ENCODE measurements around the gene PHEX. TPM values are rescaled to one million over a fixed set of nuclear protein-coding genes. Genes with fewer than 3 reads are reported as not detected.

Gene PHEX
- total RNA-seq, 1 donor from 2014 or later, result 0.04 TPM

- no peak for DNase-seq (ENCODE audit: low read depth)
- TF ChIP-seq, protein P1, sequence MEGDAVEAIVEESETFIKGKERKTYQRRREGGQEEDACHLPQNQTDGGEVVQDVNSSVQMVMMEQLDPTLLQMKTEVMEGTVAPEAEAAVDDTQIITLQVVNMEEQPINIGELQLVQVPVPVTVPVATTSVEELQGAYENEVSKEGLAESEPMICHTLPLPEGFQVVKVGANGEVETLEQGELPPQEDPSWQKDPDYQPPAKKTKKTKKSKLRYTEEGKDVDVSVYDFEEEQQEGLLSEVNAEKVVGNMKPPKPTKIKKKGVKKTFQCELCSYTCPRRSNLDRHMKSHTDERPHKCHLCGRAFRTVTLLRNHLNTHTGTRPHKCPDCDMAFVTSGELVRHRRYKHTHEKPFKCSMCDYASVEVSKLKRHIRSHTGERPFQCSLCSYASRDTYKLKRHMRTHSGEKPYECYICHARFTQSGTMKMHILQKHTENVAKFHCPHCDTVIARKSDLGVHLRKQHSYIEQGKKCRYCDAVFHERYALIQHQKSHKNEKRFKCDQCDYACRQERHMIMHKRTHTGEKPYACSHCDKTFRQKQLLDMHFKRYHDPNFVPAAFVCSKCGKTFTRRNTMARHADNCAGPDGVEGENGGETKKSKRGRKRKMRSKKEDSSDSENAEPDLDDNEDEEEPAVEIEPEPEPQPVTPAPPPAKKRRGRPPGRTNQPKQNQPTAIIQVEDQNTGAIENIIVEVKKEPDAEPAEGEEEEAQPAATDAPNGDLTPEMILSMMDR (IDR thresholded peaks at IDR 0.05; ENCODE audit: insufficient read depth, low read length, poor library complexity, severe bottlenecking), result no peak
- H3K27me3 ChIP-seq (ENCODE audit: control insufficient read depth, insufficient read depth, low read length), result no peaks in the 10 kb centered on the region
- H3K4me3 ChIP-seq (ENCODE audit: low read depth, low read length), result no peak overlapping the region
- H3K36me3 ChIP-seq (ENCODE audit: control insufficient read depth, insufficient read depth, low read length), result no peaks in the 10 kb centered on the region
Measured at GRCh38 chrX:22122510-22122909, 90.4 kb downstream of the PHEX start.

DNA sequence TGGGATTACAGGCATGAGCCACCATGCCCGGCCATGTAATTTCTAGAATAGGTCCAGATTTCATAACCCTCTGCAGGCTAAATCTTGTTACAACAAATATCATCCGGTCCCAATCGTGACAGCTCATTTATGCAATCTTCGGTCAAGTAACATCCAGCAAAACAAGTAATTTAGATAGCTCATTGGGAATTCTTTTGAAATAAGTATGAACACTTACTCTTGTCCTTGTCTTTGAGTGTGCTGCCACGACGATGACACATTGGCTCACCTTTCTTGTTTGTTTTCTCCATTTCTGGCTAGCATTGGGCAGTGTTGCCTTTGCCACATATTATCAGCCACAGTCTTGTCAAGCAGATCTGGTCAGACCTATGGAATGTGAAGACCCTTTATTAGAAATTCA, 92.0 kb downstream of the PHEX start:
- DNase-seq (ENCODE audit: low read depth), result no peak
- Histone ChIP-seq H3K27me3 (ENCODE audit: control insufficient read depth, insufficient read depth, low read length) (no peaks in the 10 kb centered on the region), H3K4me3 (ENCODE audit: low read depth, low read length) (no peak overlapping the region), H3K36me3 (ENCODE audit: control insufficient read depth, insufficient read depth, low read length) (no peaks in the 10 kb centered on the region)
- TF ChIP-seq, protein P1 (IDR thresholded peaks at IDR 0.05; ENCODE audit: insufficient read depth, low read length, poor library complexity, severe bottlenecking), result no peak

DNA sequence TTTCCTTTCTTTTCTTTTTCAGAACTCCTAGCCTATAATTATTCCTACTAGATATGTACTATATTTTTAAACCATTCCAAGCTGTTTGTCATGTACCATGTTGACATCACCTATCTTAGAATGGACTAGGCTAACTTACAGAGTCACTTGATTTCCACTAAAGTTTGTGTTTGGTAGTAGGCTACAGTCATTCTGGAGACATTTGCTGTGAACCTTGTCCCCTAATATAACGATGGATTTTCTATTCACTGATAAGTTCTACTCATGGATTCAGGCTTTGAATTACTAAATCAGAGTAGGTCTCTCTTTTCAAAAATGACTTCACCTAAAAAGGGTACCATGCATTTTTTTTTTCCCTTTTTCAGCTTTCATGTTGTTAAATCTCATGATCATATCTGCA, 93.4 kb downstream of the PHEX start:
- TF ChIP-seq, protein P1 (IDR thresholded peaks at IDR 0.05; ENCODE audit: insufficient read depth, low read length, poor library complexity, severe bottlenecking), result no peak
- no peak overlapping the region for H3K4me3 ChIP-seq (ENCODE audit: low read depth, low read length)
- DNase-seq (ENCODE audit: low read depth), result no peak
- H3K36me3 ChIP-seq (ENCODE audit: control insufficient read depth, insufficient read depth, low read length), result no peaks in the 10 kb centered on the region
- H3K27me3 ChIP-seq (ENCODE audit: control insufficient read depth, insufficient read depth, low read length), result no peaks in the 10 kb centered on the region

DNA sequence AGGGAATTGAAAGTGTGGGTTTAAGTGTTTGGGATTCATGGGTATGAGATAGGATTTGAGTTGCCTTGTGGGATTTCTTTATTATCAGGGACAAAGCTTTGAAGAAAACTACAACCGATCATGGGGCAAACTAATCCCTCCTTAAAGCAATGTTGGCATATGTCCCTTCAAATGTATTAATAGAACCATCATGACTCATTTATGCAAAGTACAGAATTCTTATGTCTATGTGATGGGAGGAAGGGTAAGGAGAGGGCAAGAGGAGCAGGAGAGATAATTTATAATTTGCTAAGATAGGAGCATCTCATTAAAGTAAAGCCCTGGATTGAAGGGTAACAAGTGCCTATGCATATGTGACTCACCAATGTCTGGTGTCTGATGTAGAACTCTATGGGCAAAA, 94.2 kb downstream of the PHEX start:
- no peak overlapping the region for H3K4me3 ChIP-seq (ENCODE audit: low read depth, low read length)
- H3K27me3 ChIP-seq (ENCODE audit: control insufficient read depth, insufficient read depth, low read length), result no peaks in the 10 kb centered on the region
- DNase-seq (ENCODE audit: low read depth), result no peak

GRCh38 chrX:22128961-22129360, 96.8 kb downstream of the PHEX start:
- Histone ChIP-seq H3K36me3 (ENCODE audit: control insufficient read depth, insufficient read depth, low read length) (no peaks in the 10 kb centered on the region), H3K4me3 (ENCODE audit: low read depth, low read length) (no peak overlapping the region), H3K27me3 (ENCODE audit: control insufficient read depth, insufficient read depth, low read length) (no peaks in the 10 kb centered on the region)
- TF ChIP-seq, protein P1 (IDR thresholded peaks at IDR 0.05; ENCODE audit: insufficient read depth, low read length, poor library complexity, severe bottlenecking), result no peak
- DNase-seq (ENCODE audit: low read depth), result no peak

More for the DNA sequence above, 94.2 kb downstream of the PHEX start:
- no peaks in the 10 kb centered on the region for H3K36me3 ChIP-seq (ENCODE audit: control insufficient read depth, insufficient read depth, low read length)
- TF ChIP-seq, protein P1 (IDR thresholded peaks at IDR 0.05; ENCODE audit: insufficient read depth, low read length, poor library complexity, severe bottlenecking), result no peak

DNA sequence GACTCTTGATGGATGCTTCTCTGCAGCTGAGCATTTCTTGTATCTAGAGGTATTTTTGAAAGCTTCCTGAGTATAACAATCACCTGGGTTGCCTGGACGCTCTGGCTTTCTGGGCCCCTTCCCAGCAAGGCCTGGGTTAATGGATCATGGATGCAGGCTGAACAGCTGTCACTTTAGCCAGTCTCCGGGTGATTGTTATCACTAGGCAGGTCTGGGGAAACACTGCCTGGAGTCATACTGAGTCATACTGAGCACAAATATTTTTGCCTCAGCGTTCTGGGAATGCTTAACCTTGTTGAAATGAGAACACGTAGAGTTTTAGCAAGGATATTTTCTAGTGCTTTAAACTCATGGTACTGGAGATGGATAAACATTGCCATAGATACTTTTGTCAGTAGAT, 102.6 kb downstream of the PHEX start:
- Histone ChIP-seq H3K4me3 (ENCODE audit: low read depth, low read length) (no peak overlapping the region), H3K36me3 (ENCODE audit: control insufficient read depth, insufficient read depth, low read length) (no peaks in the 10 kb centered on the region), H3K27me3 (ENCODE audit: control insufficient read depth, insufficient read depth, low read length) (no peaks in the 10 kb centered on the region)
- TF ChIP-seq, protein P1 (IDR thresholded peaks at IDR 0.05; ENCODE audit: insufficient read depth, low read length, poor library complexity, severe bottlenecking), result no peak
- peak; percentile 73 for DNase-seq (ENCODE audit: low read depth)
